NCI-H510A treated with DMSO at 0.1 percent for 48 hours (cell line): ENCODE measurements around the gene SETD2.
A peak's percentile ranks its signal among the peaks of the same experiment; 100 is the strongest.

Experiments used
- DNase-seq: peaks from one replicate; lab custom pipeline; 2025; lab: John Stamatoyannopoulos, UW

Gene SETD2

GRCh38 chr3:46998121-46998851 is 165.6 kb downstream of the SETD2 start:
- DNase-seq = peak; percentile 24

GRCh38 chr3:46997453-46998091 is 166.3 kb downstream of the SETD2 start:
- DNase-seq = no peak

GRCh38 chr3:46996689-46997452 is 167.0 kb downstream of the SETD2 start:
- no peak for DNase-seq

- no peak for DNase-seq
These were observed 167.9 kb downstream of the SETD2 start for GRCh38 chr3:46995901-46996562.

- DNase-seq = no peak
These were observed 168.8 kb downstream of the SETD2 start for GRCh38 chr3:46994801-46995731.

GRCh38 chr3:46993986-46994385 is 169.9 kb downstream of the SETD2 start:
- no peak for DNase-seq

GRCh38 chr3:46993292-46993691 is 170.6 kb downstream of the SETD2 start:
- DNase-seq = no peak

- DNase-seq = no peak
These were observed 171.7 kb downstream of the SETD2 start for GRCh38 chr3:46992231-46992630.

- no peak for DNase-seq
These were observed 172.3 kb downstream of the SETD2 start for GRCh38 chr3:46991406-46992165.

- no peak for DNase-seq
These were observed 173.1 kb downstream of the SETD2 start for GRCh38 chr3:46990573-46991374.

- no peak for DNase-seq
These were observed 174.6 kb downstream of the SETD2 start for GRCh38 chr3:46989146-46989810.

GRCh38 chr3:46988616-46989015 is 175.3 kb downstream of the SETD2 start:
- DNase-seq = no peak

- no peak for DNase-seq
These were observed 176.0 kb downstream of the SETD2 start for GRCh38 chr3:46987743-46988401.

GRCh38 chr3:46987319-46987742 is 176.6 kb downstream of the SETD2 start:
- no peak for DNase-seq

GRCh38 chr3:46986782-46987310 is 177.1 kb downstream of the SETD2 start:
- DNase-seq = no peak

- no peak for DNase-seq
These were observed 177.7 kb downstream of the SETD2 start for GRCh38 chr3:46986055-46986730.

GRCh38 chr3:46985588-46985987 is 178.3 kb downstream of the SETD2 start:
- DNase-seq = no peak
